HEK293 (cell line): ENCODE measurements around the gene CDK19.

Experiments
- CTCF ChIA-PET: fragments of 350-600 bp; formaldehyde crosslinking; extraction: SDS; loops from one replicate; lab custom pipeline; 2021; ENCODE audit warnings: antibody characterized with exemption; lab: Yijun Ruan, JAX
- POLR2A ChIA-PET: fragments of 300-600 bp; formaldehyde crosslinking; extraction: SDS; loops from one replicate; lab custom pipeline; 2020; ENCODE audit warnings: antibody characterized with exemption, inconsistent platforms; lab: Yijun Ruan, JAX
- H3K27ac ChIP-seq: fragments of 200-500 bp; sonication (Bioruptor generic); 2 replicates; pipeline ENCODE4 v1.5.1; 2014; ENCODE audit warnings: low read depth, low read length, control low read depth, inconsistent platforms; ENCODE audit errors: extremely low read depth
- H3K36me3 ChIP-seq, 2 experiments: fragments of 200-500 bp in 1 of 2; sonication (Bioruptor generic) in 1 of 2; 1 replicate in 1 of 2; 2 replicates in 1 of 2; pipeline ENCODE4 v1.5.1; 2014 to 2017; ENCODE audit warnings: inconsistent platforms in 2 of 2, low read length in 2 of 2; ENCODE audit not compliant: control insufficient read depth in 2 of 2, insufficient read depth in 1 of 2
- H3K4me1 ChIP-seq: fragments of 200-500 bp; sonication (Bioruptor generic); 2 replicates; pipeline ENCODE4 v1.5.1; 2014; ENCODE audit warnings: mild to moderate bottlenecking, low read length, inconsistent platforms; ENCODE audit not compliant: control insufficient read depth, insufficient read depth
- H3K4me3 ChIP-seq: 2 replicates; pipeline ENCODE4 v1.5.1; 2011; ENCODE audit warnings: low read depth, mild to moderate bottlenecking, control low read depth, low read length, moderate library complexity
- H3K9me3 ChIP-seq: fragments of 200-500 bp; sonication (Bioruptor generic); 2 replicates; pipeline ENCODE4 v1.5.1; 2014; ENCODE audit warnings: low read depth, low read length, inconsistent platforms; ENCODE audit not compliant: control insufficient read depth, insufficient read depth
- CTCF ChIP-seq: fragments of 450-650 bp; formaldehyde crosslinking; IDR thresholded peaks from 2 replicates; pipeline ENCODE4 v1.5.1; 2016; ENCODE audit warnings: missing biosample characterization, missing genetic modification characterization
- GLIS1 ChIP-seq: fragments of 450-650 bp; formaldehyde crosslinking; IDR thresholded peaks from 2 replicates; pipeline ENCODE4 v1.5.1; 2016; ENCODE audit warnings: missing biosample characterization, missing genetic modification characterization
- HOXA7 ChIP-seq: sonication (generic); formaldehyde crosslinking; IDR thresholded peaks from 2 replicates; pipeline ENCODE4 v1.8.1; 2022; ENCODE audit warnings: missing genetic modification reagents, borderline replicate concordance
- HOXC10 ChIP-seq: sonication (generic); formaldehyde crosslinking; IDR thresholded peaks from 2 replicates; pipeline ENCODE4 v1.8.1; 2023; ENCODE audit warnings: mild to moderate bottlenecking, missing genetic modification reagents
- MEIS1 ChIP-seq: sonication (generic); formaldehyde crosslinking; IDR thresholded peaks from 2 replicates; pipeline ENCODE4 v1.8.1; 2022; ENCODE audit warnings: missing genetic modification reagents, mild to moderate bottlenecking, borderline replicate concordance
- MZF1 ChIP-seq: fragments of 450-650 bp; formaldehyde crosslinking; IDR thresholded peaks from 2 replicates; pipeline ENCODE4 v1.5.1; 2017; ENCODE audit warnings: missing biosample characterization, missing genetic modification characterization, borderline replicate concordance
- OSR2 ChIP-seq: fragments of 450-650 bp; formaldehyde crosslinking; IDR thresholded peaks from 2 replicates; pipeline ENCODE4 v1.5.1; 2016; ENCODE audit warnings: missing biosample characterization, missing genetic modification characterization
- OVOL3 ChIP-seq: fragments of 450-650 bp; formaldehyde crosslinking; IDR thresholded peaks from 2 replicates; pipeline ENCODE4 v1.5.1; 2016; ENCODE audit warnings: missing biosample characterization, missing genetic modification characterization
- SALL2 ChIP-seq: fragments of 450-650 bp; formaldehyde crosslinking; IDR thresholded peaks from 2 replicates; pipeline ENCODE4 v1.5.0; 2017; ENCODE audit warnings: missing biosample characterization, mild to moderate bottlenecking, missing genetic modification characterization, borderline replicate concordance
- SP7 ChIP-seq: fragments of 450-650 bp; formaldehyde crosslinking; IDR thresholded peaks from 2 replicates; pipeline ENCODE4 v1.5.1; 2016; ENCODE audit warnings: missing biosample characterization, missing genetic modification characterization
- TRIM28 ChIP-seq: IDR thresholded peaks from 2 replicates; pipeline ENCODE4 v1.6.1; 2011; ENCODE audit warnings: low read length, control low read depth, borderline replicate concordance
- YY2 ChIP-seq: fragments of 450-650 bp; formaldehyde crosslinking; IDR thresholded peaks from 2 replicates; pipeline ENCODE4 v1.5.1; 2016; ENCODE audit warnings: missing biosample characterization, missing genetic modification characterization
- ZBTB17 ChIP-seq: fragments of 450-650 bp; formaldehyde crosslinking; IDR thresholded peaks from 2 replicates; pipeline ENCODE4 v1.5.1; 2016; ENCODE audit warnings: missing biosample characterization, missing genetic modification characterization
- ZBTB7A ChIP-seq: fragments of 450-650 bp; formaldehyde crosslinking; IDR thresholded peaks from 2 replicates; pipeline ENCODE4 v1.5.1; 2016; ENCODE audit warnings: low read depth, missing biosample characterization, missing genetic modification characterization
- ZEB2 ChIP-seq: fragments of 450-650 bp; formaldehyde crosslinking; IDR thresholded peaks from 2 replicates; pipeline ENCODE4 v1.5.1; 2016; ENCODE audit warnings: missing biosample characterization, missing genetic modification characterization
- ZFHX2 ChIP-seq: fragments of 450-650 bp; formaldehyde crosslinking; conservative IDR thresholded peaks from 2 replicates; pipeline ENCODE4 v1.5.1; 2016; ENCODE audit warnings: missing biosample characterization, missing genetic modification characterization
- ZFP3 ChIP-seq: fragments of 450-650 bp; formaldehyde crosslinking; IDR thresholded peaks from 2 replicates; pipeline ENCODE4 v1.5.1; 2016; ENCODE audit warnings: low read depth, missing biosample characterization, missing genetic modification characterization
- ZNF112 ChIP-seq: fragments of 450-650 bp; formaldehyde crosslinking; IDR thresholded peaks from 2 replicates; pipeline ENCODE4 v1.5.0; 2017; ENCODE audit warnings: missing biosample characterization, missing genetic modification characterization
- ZNF157 ChIP-seq: fragments of 450-650 bp; formaldehyde crosslinking; IDR thresholded peaks from 2 replicates; pipeline ENCODE4 v1.5.1; 2016; ENCODE audit warnings: missing biosample characterization, missing genetic modification characterization
- ZNF169 ChIP-seq: fragments of 450-650 bp; formaldehyde crosslinking; IDR thresholded peaks from 2 replicates; pipeline ENCODE4 v1.5.1; 2016; ENCODE audit warnings: missing biosample characterization, missing genetic modification characterization
- ZNF184 ChIP-seq: fragments of 450-650 bp; IDR thresholded peaks from 2 replicates; pipeline ENCODE4 v1.5.1; 2018; ENCODE audit warnings: missing biosample characterization, mild to moderate bottlenecking, missing genetic modification characterization
- ZNF2 ChIP-seq: fragments of 450-650 bp; formaldehyde crosslinking; IDR thresholded peaks from 2 replicates; pipeline ENCODE4 v1.5.1; 2016; ENCODE audit warnings: missing biosample characterization, missing genetic modification characterization
- ZNF202 ChIP-seq: fragments of 450-650 bp; formaldehyde crosslinking; IDR thresholded peaks from 2 replicates; pipeline ENCODE4 v1.5.1; 2016; ENCODE audit warnings: missing biosample characterization, missing genetic modification characterization, borderline replicate concordance
- ZNF239 ChIP-seq: fragments of 450-650 bp; formaldehyde crosslinking; IDR thresholded peaks from 2 replicates; pipeline ENCODE4 v1.5.1; 2016; ENCODE audit warnings: missing biosample characterization, missing genetic modification characterization
- ZNF24 ChIP-seq: fragments of 450-650 bp; formaldehyde crosslinking; IDR thresholded peaks from 2 replicates; pipeline ENCODE4 v1.5.1; 2016; ENCODE audit warnings: missing biosample characterization, missing genetic modification characterization
- ZNF394 ChIP-seq: fragments of 450-650 bp; formaldehyde crosslinking; IDR thresholded peaks from 2 replicates; pipeline ENCODE4 v1.5.1; 2016; ENCODE audit warnings: missing biosample characterization, missing genetic modification characterization, mild to moderate bottlenecking, moderate library complexity, borderline replicate concordance
- ZNF521 ChIP-seq: fragments of 450-650 bp; formaldehyde crosslinking; IDR thresholded peaks from 2 replicates; pipeline ENCODE4 v1.5.1; 2017; ENCODE audit warnings: missing biosample characterization, mild to moderate bottlenecking, missing genetic modification characterization
- ZNF654 ChIP-seq: fragments of 450-650 bp; formaldehyde crosslinking; IDR thresholded peaks from 2 replicates; pipeline ENCODE4 v1.5.1; 2016; ENCODE audit warnings: low read depth, missing biosample characterization, missing genetic modification characterization
- ZNF660 ChIP-seq: fragments of 450-650 bp; IDR thresholded peaks from 2 replicates; pipeline ENCODE4 v1.5.1; 2018; ENCODE audit warnings: missing biosample characterization, mild to moderate bottlenecking, missing genetic modification characterization
- ZNF692 ChIP-seq: fragments of 450-650 bp; formaldehyde crosslinking; IDR thresholded peaks from 2 replicates; pipeline ENCODE4 v1.5.1; 2016; ENCODE audit warnings: missing biosample characterization, missing genetic modification characterization
- ZNF785 ChIP-seq: fragments of 450-650 bp; formaldehyde crosslinking; IDR thresholded peaks from 2 replicates; pipeline ENCODE4 v1.5.1; 2016; ENCODE audit warnings: missing biosample characterization, missing genetic modification characterization
- ZNF837 ChIP-seq: fragments of 450-650 bp; formaldehyde crosslinking; IDR thresholded peaks from 2 replicates; pipeline ENCODE4 v1.5.1; 2016; ENCODE audit warnings: missing biosample characterization, missing genetic modification characterization
- ZSCAN5A ChIP-seq: fragments of 450-650 bp; formaldehyde crosslinking; IDR thresholded peaks from 2 replicates; pipeline ENCODE4 v1.5.1; 2016; ENCODE audit warnings: missing biosample characterization, missing genetic modification characterization

CDK19 gene

GRCh38 chr6:110687326-110687725 is 127.9 kb downstream of the CDK19 start (continued):
- TF ChIP-seq ZNF394 (tag by site-specific recombination) (no peak), OVOL3 (tag by site-specific recombination) (no peak), ZNF692 (tag by site-specific recombination) (no peak), GLIS1 (tag by site-specific recombination) (no peak), ZNF239 (tag by site-specific recombination) (no peak), ZEB2 (tag by site-specific recombination) (no peak), YY2 (no peak)

- H3K4me1 ChIP-seq, result no peaks in the 10 kb centered on the region
- no peaks in the 10 kb centered on the region for H3K9me3 ChIP-seq
- no peak overlapping the region for H3K27ac ChIP-seq
- no peak overlapping the region for H3K4me3 ChIP-seq
- no peak for TF ChIP-seq SALL2
- TF ChIP-seq ZBTB17 (tag by site-specific recombination), result no peak
- no peak for TF ChIP-seq TRIM28
- ChIA-PET CTCF (interaction anchor here (0.6 to 7.0 kb wide), 23 partner anchors 10 to 1359 kb away, joined by 3 to 114 read pairs (median 8); partner anchors contain the start of genes CDK19 and RPF2), POLR2A (interaction anchor here (0.7 to 3.3 kb wide), 6 partner anchors 36 to 275 kb away, joined by 3 to 34 read pairs (median 4); partner anchors contain the start of genes AMD1 and GTF3C6)
- H3K36me3 ChIP-seq, result no peaks in the 10 kb centered on the region
Observed at GRCh38 chr6:110683241-110683640, 132.0 kb downstream of the CDK19 start.

GRCh38 chr6:110682460-110682853 is 132.8 kb downstream of the CDK19 start:
- no peak overlapping the region for H3K27ac ChIP-seq
- H3K4me1 ChIP-seq, result no peaks in the 10 kb centered on the region
- no peaks in the 10 kb centered on the region for H3K36me3 ChIP-seq
- H3K4me3 ChIP-seq, result no peak overlapping the region
- H3K9me3 ChIP-seq, result no peaks in the 10 kb centered on the region
- ChIA-PET POLR2A (interaction anchor here (1.0 to 3.3 kb wide), 6 partner anchors 131 to 299 kb away, joined by 3 to 34 read pairs (median 10); partner anchors contain the start of genes AMD1, CDK19, GTF3C6 and RPF2), CTCF (interaction anchor here (0.5 to 7.0 kb wide), 55 partner anchors 9 to 1692 kb away, joined by 3 to 114 read pairs (median 4); partner anchors contain the start of genes AMD1, CDK19 and RPF2)
- TF ChIP-seq ZNF169, result no peak
- TF ChIP-seq OSR2 (tag by site-specific recombination), result no peak
- TF ChIP-seq HOXA7, result no peak
- TF ChIP-seq ZBTB7A (tag by site-specific recombination), result no peak
- TF ChIP-seq MZF1 (tag by site-specific recombination), result no peak
- TF ChIP-seq ZFP3 (tag by site-specific recombination), result no peak
- TF ChIP-seq CTCF (tag by site-specific recombination), result peak; percentile 50; the same call in 1 of the 2 replicates
- no peak for TF ChIP-seq ZSCAN5A (tag by site-specific recombination)
- TF ChIP-seq HOXC10 (CRISPR knock-in tag), result no peak
- no peak for TF ChIP-seq ZNF837 (tag by site-specific recombination)
- TF ChIP-seq ZNF521, result no peak
- peak; percentile 97 for TF ChIP-seq ZNF654 (tag by site-specific recombination)
- TF ChIP-seq ZNF24, result no peak
- TF ChIP-seq ZNF202 (tag by site-specific recombination), result no peak
- 0 out of 2 replicates have a peak, but pooled peaks have one; percentile 25 for TF ChIP-seq ZNF2
- TF ChIP-seq ZNF184 (tag by site-specific recombination), result no peak
- no peak for TF ChIP-seq ZNF157
- no peak for TF ChIP-seq ZNF785
- peak; percentile 58; the same call in 1 of the 2 replicates for TF ChIP-seq SP7
- TF ChIP-seq ZNF112 (tag by site-specific recombination), result no peak
- peak; percentile 71; the same call in 1 of the 2 replicates for TF ChIP-seq MEIS1 (CRISPR knock-in tag)
- peak; percentile 83 for TF ChIP-seq ZNF660
- TF ChIP-seq ZFHX2, result no peak
